ENCODE measurements around the gene LIN7A. TPM values are rescaled to one million over a fixed set of nuclear protein-coding genes. Genes with fewer than 3 reads are reported as not detected.

LIN7A gene
- total RNA-seq, 1 experiment from 2014 or later: not detected

GRCh38 chr12:80838024-80838658 lies 99.6 kb downstream of the LIN7A start:
- H3K27me3 Mint-ChIP-seq (ENCODE audit: insufficient read depth, unreplicated experiment): peaks cover 54% of the 10 kb centered on the region
- no peak overlapping the region for H3K27ac Mint-ChIP-seq (ENCODE audit: low read depth, unreplicated experiment)
- ChIA-PET POLR2A (no interaction called here), CTCF (interaction anchor here (0.6 to 2.3 kb wide), 19 partner anchors 8 to 481 kb away, joined by 3 to 10 read pairs (median 4); no protein-coding TSS in a partner anchor)
- no TSS peak for BruUV-seq (replicated peaks)
- no peak overlapping the region for H3K4me3 Mint-ChIP-seq (ENCODE audit: unreplicated experiment)
- no peaks in the 10 kb centered on the region for H3K9me3 Mint-ChIP-seq (ENCODE audit: unreplicated experiment)
- intact Hi-C loops (cut with micrococcal nuclease): no loop called here
- H3K36me3 Mint-ChIP-seq (ENCODE audit: insufficient read depth, unreplicated experiment): no peaks in the 10 kb centered on the region
- H3K4me1 Mint-ChIP-seq (ENCODE audit: insufficient read depth, unreplicated experiment): no peaks in the 10 kb centered on the region
- no peak for DNase-seq (ENCODE audit: unreplicated experiment)
- no peak for TF ChIP-seq CTCF (IDR thresholded peaks at IDR 0.05; ENCODE audit: unreplicated experiment)

- H3K4me3 Mint-ChIP-seq (ENCODE audit: unreplicated experiment): no peak overlapping the region
- no peaks in the 10 kb centered on the region for H3K9me3 Mint-ChIP-seq (ENCODE audit: unreplicated experiment)
- intact Hi-C loops (cut with micrococcal nuclease): loop anchor here (2.0 kb wide), 3 partner anchors 109 to 421 kb away; no protein-coding TSS in a partner anchor
- CTCF ChIA-PET: interaction anchor here (0.5 to 2.3 kb wide), 18 partner anchors 9 to 480 kb away, joined by 3 to 10 read pairs (median 4); no protein-coding TSS in a partner anchor
- peak; percentile 61 for DNase-seq (ENCODE audit: unreplicated experiment)
- no TSS peak for BruUV-seq (replicated peaks)
- H3K36me3 Mint-ChIP-seq (ENCODE audit: insufficient read depth, unreplicated experiment): no peaks in the 10 kb centered on the region
- TF ChIP-seq CTCF (IDR thresholded peaks at IDR 0.05; ENCODE audit: unreplicated experiment): peak; percentile 73
- POLR2A ChIA-PET: no interaction called here
- H3K27ac Mint-ChIP-seq (ENCODE audit: low read depth, unreplicated experiment): no peak overlapping the region
- peaks cover 60% of the 10 kb centered on the region for H3K27me3 Mint-ChIP-seq (ENCODE audit: insufficient read depth, unreplicated experiment)
- no peaks in the 10 kb centered on the region for H3K4me1 Mint-ChIP-seq (ENCODE audit: insufficient read depth, unreplicated experiment)
Measured at GRCh38 chr12:80837342-80837978, 100.3 kb downstream of the LIN7A start.

GRCh38 chr12:80834724-80835123 lies 103.0 kb downstream of the LIN7A start:
- H3K27ac Mint-ChIP-seq (ENCODE audit: low read depth, unreplicated experiment): no peak overlapping the region
- intact Hi-C loops (cut with micrococcal nuclease): no loop called here
- DNase-seq (ENCODE audit: unreplicated experiment): no peak
- no peaks in the 10 kb centered on the region for H3K36me3 Mint-ChIP-seq (ENCODE audit: insufficient read depth, unreplicated experiment)
- ChIA-PET POLR2A (no interaction called here), CTCF (no interaction called here)
- peaks cover 56% of the 10 kb centered on the region for H3K27me3 Mint-ChIP-seq (ENCODE audit: insufficient read depth, unreplicated experiment)
- no TSS peak for BruUV-seq (replicated peaks)
- no peaks in the 10 kb centered on the region for H3K4me1 Mint-ChIP-seq (ENCODE audit: insufficient read depth, unreplicated experiment)
- TF ChIP-seq CTCF (IDR thresholded peaks at IDR 0.05; ENCODE audit: unreplicated experiment): no peak
- H3K9me3 Mint-ChIP-seq (ENCODE audit: unreplicated experiment): no peaks in the 10 kb centered on the region
- no peak overlapping the region for H3K4me3 Mint-ChIP-seq (ENCODE audit: unreplicated experiment)

DNA sequence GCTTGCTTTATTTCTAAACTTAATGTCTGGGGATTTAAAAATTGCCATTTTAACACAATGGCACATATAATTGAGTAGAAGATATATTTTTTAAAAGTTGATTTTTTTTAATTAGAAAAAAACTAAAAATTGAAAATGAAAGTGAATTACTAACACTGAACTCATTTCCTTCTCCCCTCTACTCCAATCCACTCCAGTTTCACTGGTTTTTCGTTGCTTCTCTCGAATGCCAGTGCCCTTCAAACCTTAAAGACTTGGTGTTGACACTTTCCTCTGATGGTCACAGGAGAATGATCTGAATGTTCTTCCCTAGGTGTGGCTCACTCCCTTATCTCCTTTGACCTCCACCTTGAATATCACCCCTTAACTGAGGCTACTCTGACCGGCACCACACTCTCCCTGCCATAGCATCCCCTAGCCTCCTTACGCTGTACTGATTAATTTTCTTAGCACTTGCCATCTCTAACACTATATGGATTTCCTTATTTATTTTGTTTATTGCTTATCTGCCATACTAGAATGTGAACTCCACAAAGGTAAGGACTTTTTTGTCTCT lies 107.1 kb downstream of the LIN7A start:
- CTCF ChIA-PET: no interaction called here
- Mint-ChIP-seq H3K36me3 (ENCODE audit: insufficient read depth, unreplicated experiment) (no peaks in the 10 kb centered on the region), H3K9me3 (ENCODE audit: unreplicated experiment) (no peaks in the 10 kb centered on the region), H3K4me3 (ENCODE audit: unreplicated experiment) (no peak overlapping the region), H3K27ac (ENCODE audit: low read depth, unreplicated experiment) (no peak overlapping the region), H3K4me1 (ENCODE audit: insufficient read depth, unreplicated experiment) (no peaks in the 10 kb centered on the region), H3K27me3 (ENCODE audit: insufficient read depth, unreplicated experiment) (peaks cover 65% of the 10 kb centered on the region)
- TF ChIP-seq CTCF (IDR thresholded peaks at IDR 0.05; ENCODE audit: unreplicated experiment): no peak
- BruUV-seq (replicated peaks): no TSS peak
- intact Hi-C loops (cut with micrococcal nuclease): no loop called here
- DNase-seq (ENCODE audit: unreplicated experiment): no peak
- POLR2A ChIA-PET: no interaction called here
